Right atrium auricular region (tissue), 2 donors: ENCODE data around the gene RXYLT1. TPM values are rescaled to one million over a fixed set of nuclear protein-coding genes. Genes with fewer than 3 reads are reported as not detected.

Source experiments
- DNase-seq: peaks from one replicate; pipeline ENCODE4 v3.0.0-alpha.2; 2019; ENCODE audit warnings: low spot score
- H3K27ac ChIP-seq, 2 donors: fragments of 200-600 bp; sonication (generic); 1 replicate in 1 of 2; 2 replicates in 1 of 2; pipeline ENCODE4 v1.5.1; 2016 to 2019
- H3K27me3 ChIP-seq, 2 donors: fragments of 200-600 bp; sonication (generic); one replicate each; pipeline versions ENCODE4 v1.5.1 to v1.6.0; 2017 to 2019
- H3K36me3 ChIP-seq: fragments of 200-600 bp; sonication (generic); one replicate; pipeline ENCODE4 v1.5.1; 2016
- H3K4me1 ChIP-seq, 2 donors: fragments of 200-600 bp; sonication (generic); one replicate each; pipeline versions ENCODE4 v1.5.1 to v1.6.0; 2017 to 2019
- H3K4me3 ChIP-seq, 2 donors: fragments of 200-600 bp; sonication (generic); 1 replicate in 1 of 2; 2 replicates in 1 of 2; pipeline ENCODE4 v1.5.1; 2017 to 2019; ENCODE audit warnings: mild to moderate bottlenecking in 1 of 2, moderate library complexity in 1 of 2
- H3K9me3 ChIP-seq, 2 donors: fragments of 200-600 bp; sonication (generic); one replicate each; pipeline ENCODE4 v1.5.1; 2019
- CTCF ChIP-seq, 2 donors: fragments of 200-600 bp; sonication (generic); IDR thresholded peaks; one replicate each; pipeline ENCODE4 v1.5.1; 2019; ENCODE audit warnings: antibody characterized with exemption in 2 of 2
- total RNA-seq, 2 donors: library from RNA; depleted of rRNA; stranded (reverse); fragments of >200 nt; gene quantifications; one replicate each; pipeline ENCODE4 v1.1.0, GENCODE V29; 2016

Gene RXYLT1
- total RNA-seq, 2 donors from 2014 or later, result 18.7 to 21.7 TPM

- Histone ChIP-seq H3K36me3 (peaks cover 13% of the 10 kb centered on the region), H3K4me1 (no peaks in the 10 kb centered on the region)
- no peak for TF ChIP-seq CTCF (IDR thresholded peaks at IDR 0.05)
These were observed 29.9 kb downstream of the RXYLT1 start for GRCh38 chr12:63809566-63809965.

GRCh38 chr12:63811334-63811733, 31.6 kb downstream of the RXYLT1 start:
- H3K4me1 ChIP-seq, result no peaks in the 10 kb centered on the region
- no peak overlapping the region for H3K27ac ChIP-seq
- no peaks in the 10 kb centered on the region for H3K27me3 ChIP-seq
- H3K9me3 ChIP-seq, result no peaks in the 10 kb centered on the region
- TF ChIP-seq CTCF (IDR thresholded peaks at IDR 0.05), result no peak
- H3K36me3 ChIP-seq, result peaks cover 3% of the 10 kb centered on the region
- DNase-seq, result no peak
- no peak overlapping the region for H3K4me3 ChIP-seq

More at GRCh38 chr12:63809566-63809965, 29.9 kb downstream of the RXYLT1 start:
- Histone ChIP-seq H3K4me3 (no peak overlapping the region), H3K27me3 (no peaks in the 10 kb centered on the region), H3K27ac (no peak overlapping the region), H3K9me3 (no peaks in the 10 kb centered on the region)
- no peak for DNase-seq

- H3K9me3 ChIP-seq, result no peaks in the 10 kb centered on the region
- no peak overlapping the region for H3K4me3 ChIP-seq
- no peaks in the 10 kb centered on the region for H3K4me1 ChIP-seq
- no peak overlapping the region for H3K27ac ChIP-seq
- no peak for DNase-seq
- no peaks in the 10 kb centered on the region for H3K36me3 ChIP-seq
- TF ChIP-seq CTCF (IDR thresholded peaks at IDR 0.05), result no peak
- H3K27me3 ChIP-seq, result no peaks in the 10 kb centered on the region
These were observed 32.0 kb downstream of the RXYLT1 start for GRCh38 chr12:63811755-63812154.

- Histone ChIP-seq H3K4me1 (no peaks in the 10 kb centered on the region), H3K4me3 (no peak overlapping the region), H3K36me3 (no peaks in the 10 kb centered on the region), H3K9me3 (peaks cover 0 to 6% of the 10 kb centered on the region in 2 donors), H3K27ac (no peak overlapping the region), H3K27me3 (no peaks in the 10 kb centered on the region)
- DNase-seq, result no peak
- no peak for TF ChIP-seq CTCF (IDR thresholded peaks at IDR 0.05)
These were observed 34.5 kb downstream of the RXYLT1 start for GRCh38 chr12:63814146-63814772.

- H3K36me3 ChIP-seq, result no peaks in the 10 kb centered on the region
These were observed 35.8 kb downstream of the RXYLT1 start for GRCh38 chr12:63815482-63815852.

More at GRCh38 chr12:63815482-63815852, 35.8 kb downstream of the RXYLT1 start:
- no peak for TF ChIP-seq CTCF (IDR thresholded peaks at IDR 0.05)
- no peak for DNase-seq
- Histone ChIP-seq H3K27ac (no peak overlapping the region), H3K4me3 (no peak overlapping the region), H3K9me3 (peaks cover 0 to 6% of the 10 kb centered on the region in 2 donors), H3K4me1 (no peaks in the 10 kb centered on the region), H3K27me3 (no peaks in the 10 kb centered on the region)
